GM18907 (cell line): ENCODE data around the gene ZNF691.

Experiments used
- ATAC-seq: cut with Tn5 transposase; IDR thresholded peaks from one replicate; pipeline ENCODE4 v1.9.1; 2021; ENCODE audit warnings: mild to moderate bottlenecking, moderate library complexity; ENCODE audit not compliant: unreplicated experiment

Gene ZNF691

DNA sequence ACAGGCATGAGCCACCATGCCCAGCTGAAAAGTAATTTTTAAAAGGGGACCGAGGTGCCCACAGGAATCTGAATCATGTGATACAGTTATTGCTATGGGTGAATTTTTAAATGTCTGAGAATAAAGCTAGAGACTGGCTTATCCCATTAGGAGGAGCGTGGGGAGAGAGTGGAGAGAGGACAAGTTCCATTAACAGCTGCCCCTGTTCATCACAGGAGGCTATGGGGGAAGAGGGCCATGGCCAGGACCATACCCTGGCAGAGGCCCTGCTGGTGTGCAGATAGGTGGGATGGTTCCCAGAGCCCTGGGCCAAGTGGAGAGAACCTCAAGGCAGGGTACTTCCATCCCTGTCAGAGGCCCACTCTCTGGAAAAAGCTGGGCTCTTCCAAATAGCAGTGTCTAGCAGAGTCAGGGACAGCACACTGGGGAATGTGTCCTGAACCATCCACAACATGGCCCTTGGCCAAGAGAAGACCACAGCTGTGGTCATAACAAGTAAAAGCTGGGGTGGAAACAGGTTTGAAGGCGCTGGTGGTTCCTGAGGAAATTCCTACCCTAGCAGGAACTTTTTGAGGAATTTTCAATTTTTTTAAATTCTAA is 13.7 kb upstream of the ZNF691 start:
- ATAC-seq: no peak

DNA sequence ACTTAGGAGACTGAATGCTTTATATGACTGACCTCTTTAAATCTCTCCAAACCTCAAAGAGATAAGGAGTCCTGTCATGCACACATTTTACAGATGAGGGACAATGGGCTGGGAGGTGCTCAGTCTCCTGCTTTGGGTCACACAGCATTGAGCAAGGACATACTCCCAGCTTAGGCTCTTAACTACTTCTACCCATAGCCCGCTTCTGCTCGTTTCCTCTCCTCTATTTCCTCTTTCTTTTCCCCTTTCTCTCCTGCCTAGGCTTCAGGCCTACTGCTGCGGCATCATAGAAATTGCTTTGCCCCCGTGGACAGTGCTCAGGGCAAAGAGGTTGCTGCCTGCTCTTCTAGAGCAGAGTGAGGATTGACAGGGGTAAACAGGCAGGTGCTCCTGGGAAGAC is 12.4 kb upstream of the ZNF691 start:
- ATAC-seq: no peak

- ATAC-seq: no peak
Measured at GRCh38 chr1:42834803-42835202, 11.6 kb upstream of the ZNF691 start.

DNA sequence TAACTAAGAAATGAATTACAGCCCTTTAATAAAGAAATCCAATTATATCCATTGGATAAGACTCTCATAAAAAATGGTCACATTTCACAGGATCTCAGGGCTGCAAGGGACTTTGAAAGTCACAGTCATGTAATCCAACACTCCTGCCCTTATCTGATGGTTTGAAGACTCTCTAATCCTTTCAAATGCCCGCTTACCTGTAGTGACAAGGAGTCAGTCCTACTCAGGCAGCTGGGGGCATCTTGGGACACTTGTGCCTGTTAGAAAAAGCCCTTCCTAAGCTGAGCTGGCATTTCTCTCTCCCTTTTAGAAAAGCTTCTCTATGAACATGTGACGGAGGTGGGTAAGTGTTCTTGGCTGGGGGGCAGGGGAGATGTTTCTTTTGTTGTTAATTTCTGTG is 11.0 kb upstream of the ZNF691 start:
- no peak for ATAC-seq

GRCh38 chr1:42837709-42838108 is 8.7 kb upstream of the ZNF691 start:
- ATAC-seq: no peak

- no peak for ATAC-seq
Measured at GRCh38 chr1:42838482-42839190, 7.8 kb upstream of the ZNF691 start.

DNA sequence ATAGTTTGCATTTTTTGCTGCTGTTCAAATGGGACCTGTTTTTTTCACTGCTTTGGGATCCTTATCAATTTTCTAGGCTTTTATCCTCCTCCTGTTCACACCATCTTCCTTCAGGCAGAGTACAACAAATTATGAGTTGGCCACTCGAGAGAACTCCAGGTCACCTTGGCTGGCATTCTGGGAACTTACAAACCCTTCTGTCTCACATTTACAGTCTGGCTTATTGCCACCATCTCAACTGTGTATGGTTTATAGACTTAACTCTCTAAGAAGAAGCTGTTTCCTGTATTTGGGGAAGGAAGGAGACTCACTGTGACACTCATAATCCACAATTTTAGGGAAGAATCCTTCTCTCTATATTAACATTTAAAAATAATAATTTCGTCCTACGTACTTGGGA is 5.4 kb upstream of the ZNF691 start:
- ATAC-seq: no peak

DNA sequence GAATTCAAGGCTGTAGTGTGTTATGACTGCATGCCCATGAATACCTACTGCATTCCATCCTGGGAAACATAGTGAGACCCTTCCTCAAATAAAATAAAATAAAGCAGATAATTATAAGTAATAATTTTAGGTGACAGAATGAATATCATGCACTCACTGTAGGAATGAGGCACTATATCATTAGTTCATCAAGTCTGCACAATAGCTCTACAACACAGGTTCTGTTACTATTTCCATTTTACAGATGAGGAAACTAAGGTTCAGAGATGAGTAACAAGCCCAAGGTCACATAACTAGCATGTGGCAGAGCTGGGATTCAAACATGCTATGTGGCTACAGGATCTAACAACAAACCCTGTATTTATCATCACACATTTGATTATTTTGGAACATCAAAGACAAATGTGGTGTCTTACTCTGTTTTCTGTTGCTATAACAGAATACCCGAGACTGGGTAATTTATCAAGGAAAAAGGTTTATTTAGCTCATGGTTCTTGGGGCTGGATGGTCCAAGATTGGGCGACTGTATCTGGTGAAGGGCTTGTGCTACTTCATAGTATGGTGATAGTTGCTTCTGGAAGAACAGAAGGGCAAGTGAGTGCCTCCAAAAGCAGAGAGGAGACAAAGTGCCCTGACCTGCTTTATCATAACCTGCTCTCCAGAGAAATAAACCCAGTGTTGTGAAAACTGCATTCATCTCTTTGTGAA is 4.8 kb upstream of the ZNF691 start:
- no peak for ATAC-seq

DNA sequence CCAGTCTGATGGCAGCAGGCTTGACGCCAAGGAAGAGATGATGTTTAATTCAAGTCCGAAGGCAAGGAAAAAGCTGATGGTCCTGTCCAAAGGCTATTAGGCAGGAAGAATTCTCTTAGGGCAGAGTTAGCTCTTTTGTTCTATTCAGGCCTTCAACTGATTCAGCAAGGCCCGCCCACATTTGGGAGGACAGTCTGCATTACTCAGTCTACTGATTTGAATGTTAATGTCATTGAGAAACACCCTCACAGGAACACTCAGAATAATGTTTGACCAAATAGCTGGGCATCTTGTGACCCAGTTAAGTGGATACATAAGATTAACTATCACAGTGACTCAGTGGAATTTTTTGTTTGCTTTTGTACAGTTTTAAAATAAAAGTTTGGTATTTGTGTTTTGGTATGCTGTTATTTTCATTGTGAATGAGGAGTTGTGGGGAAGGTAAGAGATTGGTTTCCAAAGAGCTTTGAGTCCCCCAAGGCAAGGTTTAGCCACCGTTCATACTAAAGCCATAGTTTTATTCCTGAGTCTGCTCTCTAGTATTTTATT is 1.7 kb upstream of the ZNF691 start:
- no peak for ATAC-seq

GRCh38 chr1:42845193-42845592 is 1.2 kb upstream of the ZNF691 start:
- no peak for ATAC-seq

GRCh38 chr1:42845866-42846256 is 552 bp upstream of the ZNF691 start:
- no peak for ATAC-seq

- ATAC-seq: peak; percentile 7
Measured at GRCh38 chr1:42847111-42847595, 740 bp downstream of the ZNF691 start.

GRCh38 chr1:42847721-42848460 is 1.5 kb downstream of the ZNF691 start:
- no peak for ATAC-seq

GRCh38 chr1:42848823-42849537 is 2.6 kb downstream of the ZNF691 start:
- no peak for ATAC-seq

DNA sequence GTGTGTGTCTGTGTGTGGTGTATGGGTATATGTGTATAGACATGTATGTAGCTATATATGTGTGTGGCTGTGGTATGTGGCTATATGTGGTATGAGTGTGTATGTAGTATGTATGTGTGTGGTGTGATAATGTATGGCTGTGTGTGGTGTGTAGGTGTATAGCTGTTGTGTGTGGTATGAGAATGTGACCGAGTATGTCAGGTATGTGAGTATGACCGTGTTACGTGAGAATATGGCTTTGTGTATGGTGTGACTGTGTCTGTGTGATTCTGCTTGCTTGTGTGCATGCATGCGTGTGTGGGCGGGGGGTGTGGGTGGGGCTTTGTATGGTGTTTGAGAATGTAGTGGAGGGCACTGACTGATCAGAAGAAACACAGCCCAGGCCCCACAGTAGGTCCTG is 3.5 kb downstream of the ZNF691 start:
- no peak for ATAC-seq

DNA sequence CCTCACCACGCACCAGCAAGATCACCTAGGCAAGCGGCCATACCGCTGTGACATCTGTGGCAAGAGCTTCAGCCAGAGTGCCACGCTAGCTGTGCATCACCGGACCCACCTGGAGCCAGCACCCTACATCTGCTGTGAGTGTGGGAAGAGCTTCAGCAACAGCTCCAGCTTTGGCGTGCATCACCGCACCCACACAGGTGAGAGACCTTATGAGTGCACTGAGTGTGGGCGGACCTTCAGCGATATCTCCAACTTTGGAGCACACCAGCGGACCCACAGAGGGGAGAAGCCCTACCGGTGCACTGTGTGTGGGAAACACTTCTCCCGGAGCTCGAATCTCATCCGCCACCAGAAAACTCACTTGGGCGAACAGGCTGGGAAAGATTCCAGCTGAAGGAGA is 5.0 kb downstream of the ZNF691 start:
- no peak for ATAC-seq

DNA sequence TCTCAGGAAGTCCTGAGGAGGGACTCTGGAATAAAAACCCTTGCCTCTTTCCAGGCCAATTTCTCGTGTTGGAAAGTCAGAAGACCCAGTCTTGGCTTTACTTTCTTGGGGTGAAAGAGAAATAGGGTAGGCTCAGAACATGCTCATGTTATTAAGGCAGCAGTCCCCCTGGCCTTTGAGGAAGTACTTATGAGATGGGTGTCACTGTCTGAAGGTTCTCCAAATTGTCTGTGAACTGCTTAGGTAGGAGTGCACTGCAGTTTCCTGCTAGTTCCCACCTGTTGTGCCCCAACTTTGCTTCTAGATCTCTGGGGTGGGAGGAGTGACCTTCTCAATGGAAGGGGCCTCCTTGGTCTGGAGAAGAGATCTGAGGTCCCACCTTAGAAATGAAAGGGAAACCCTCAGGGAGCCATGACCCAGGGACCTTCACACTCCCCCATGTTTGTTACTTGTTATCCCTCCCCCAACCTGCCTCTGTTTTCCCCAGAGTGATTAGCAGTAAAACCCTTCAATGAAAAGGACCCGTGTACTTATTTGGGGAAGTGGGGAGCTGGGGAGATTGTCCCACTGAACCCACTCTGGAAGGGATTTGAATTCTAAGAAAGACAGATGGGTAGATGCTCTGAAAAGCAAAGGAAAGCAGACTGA is 5.7 kb downstream of the ZNF691 start:
- no peak for ATAC-seq

GRCh38 chr1:42852608-42852980 is 6.2 kb downstream of the ZNF691 start:
- ATAC-seq: no peak

GRCh38 chr1:42853116-42853884 is 6.9 kb downstream of the ZNF691 start:
- no peak for ATAC-seq
